ENCODE measurements around the gene PHF19. TPM values are rescaled to one million over a fixed set of nuclear protein-coding genes. Genes with fewer than 3 reads are reported as not detected.

Gene PHF19
- total RNA-seq, 6 experiments from 2014 or later = 2.2 to 8.0 (median 5.2) TPM

GRCh38 chr9:120890320-120891244, 13.6 kb upstream of the PHF19 start:
- no peak for ATAC-seq
- H3K27me3 ChIP-seq = no peaks in the 10 kb centered on the region
- no peak overlapping the region for H3K27ac ChIP-seq
- H3K36me3 ChIP-seq = no peaks in the 10 kb centered on the region
- TF ChIP-seq POLR2A (IDR thresholded peaks at IDR 0.05) (no peak), CTCF (IDR thresholded peaks at IDR 0.05) (no peak)
- intact Hi-C loops (cut with DNase I) = no loop called here
- DNase-seq = no peak
- peaks cover 0 to 8% (median 0%) of the 10 kb centered on the region in 4 donors for H3K4me1 ChIP-seq
- no peak overlapping the region for H3K4me3 ChIP-seq
- WGBS (ENCODE audit: insufficient coverage, low coverage, low lambda C conversion rate, missing lambda C conversion rate) = 75% methylated on average over 13 of the region's 14 CpGs
- H3K9me3 ChIP-seq = no peaks in the 10 kb centered on the region

GRCh38 chr9:120889606-120890271, 12.8 kb upstream of the PHF19 start:
- no peak for DNase-seq
- Histone ChIP-seq H3K9me3 (no peaks in the 10 kb centered on the region), H3K4me1 (peaks cover 0 to 5% (median 0%) of the 10 kb centered on the region in 4 donors), H3K27me3 (no peaks in the 10 kb centered on the region), H3K4me3 (no peak overlapping the region), H3K27ac (no peak overlapping the region), H3K36me3 (no peaks in the 10 kb centered on the region)
- intact Hi-C loops (cut with DNase I) = no loop called here
- no peak for TF ChIP-seq CTCF (IDR thresholded peaks at IDR 0.05)
- TF ChIP-seq POLR2A (IDR thresholded peaks at IDR 0.05) = no peak
- ATAC-seq = no peak
- WGBS (ENCODE audit: insufficient coverage, low coverage, low lambda C conversion rate, missing lambda C conversion rate) = 83% methylated on average over 1 of the region's 1 CpG

- no peak overlapping the region for H3K4me3 ChIP-seq
- H3K27ac ChIP-seq = no peak overlapping the region
- no peaks in the 10 kb centered on the region for H3K4me1 ChIP-seq
Observed at GRCh38 chr9:120888626-120889025, 11.6 kb upstream of the PHF19 start.

DNA sequence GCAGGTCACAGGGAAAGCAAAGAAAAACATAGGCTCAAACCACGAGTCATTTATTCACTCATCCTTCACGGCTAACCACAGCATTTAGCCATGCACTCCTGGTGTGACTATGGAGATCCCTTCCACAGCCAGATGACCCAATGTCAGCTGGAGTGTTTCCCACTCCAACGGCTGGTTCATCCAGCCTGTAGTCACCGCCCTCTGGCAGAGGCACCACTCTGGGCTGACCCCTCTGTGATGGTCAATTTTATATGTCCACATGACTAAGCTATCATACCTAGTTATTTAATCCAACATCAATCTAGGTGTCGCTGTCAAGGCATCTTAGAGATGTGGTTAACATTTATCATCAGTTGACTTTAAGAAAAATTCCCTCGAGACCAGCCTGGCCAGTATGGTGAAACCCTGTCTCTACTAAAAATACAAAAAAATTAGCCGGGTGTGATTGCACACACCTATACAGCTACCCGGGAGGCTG, 9.5 kb upstream of the PHF19 start:
- Histone ChIP-seq H3K36me3 (no peaks in the 10 kb centered on the region), H3K27ac (no peak overlapping the region), H3K9me3 (no peaks in the 10 kb centered on the region), H3K27me3 (no peaks in the 10 kb centered on the region), H3K4me1 (no peaks in the 10 kb centered on the region), H3K4me3 (no peak overlapping the region)
- no peak for TF ChIP-seq CTCF (IDR thresholded peaks at IDR 0.05)
- TF ChIP-seq POLR2A (IDR thresholded peaks at IDR 0.05) = no peak
- no peak for ATAC-seq
- DNase-seq = no peak
- intact Hi-C loops (cut with DNase I) = no loop called here
- WGBS (ENCODE audit: insufficient coverage, low coverage, low lambda C conversion rate, missing lambda C conversion rate) = 57% methylated on average over 7 of the region's 8 CpGs

More at GRCh38 chr9:120888626-120889025, 11.6 kb upstream of the PHF19 start:
- DNase-seq (no peak), ATAC-seq (no peak)
- H3K27me3 ChIP-seq = no peaks in the 10 kb centered on the region
- no peaks in the 10 kb centered on the region for H3K9me3 ChIP-seq
- intact Hi-C loops (cut with DNase I) = no loop called here
- no peak for TF ChIP-seq CTCF (IDR thresholded peaks at IDR 0.05)
- no peak for TF ChIP-seq POLR2A (IDR thresholded peaks at IDR 0.05)
- H3K36me3 ChIP-seq = no peaks in the 10 kb centered on the region

Measured in right lobe of liver (tissue), 6 donors.